Smooth muscle cell (in vitro differentiated cells): ENCODE results near the gene KCNN3. TPM values are rescaled to one million over a fixed set of nuclear protein-coding genes. Genes with fewer than 3 reads are reported as not detected.

ENCODE experiments used
- DNase-seq: peaks from one replicate; lab custom pipeline; 2025; ENCODE audit not compliant: unreplicated experiment; lab: John Stamatoyannopoulos, UW
- H2AFZ ChIP-seq: fragments of 200-600 bp; sonication (generic); 2 replicates; pipeline ENCODE4 v1.6.0; 2016; ENCODE audit warnings: antibody characterized with exemption, low read depth, mild to moderate bottlenecking
- H3F3A ChIP-seq: fragments of 200-600 bp; sonication (generic); 2 replicates; pipeline ENCODE4 v1.6.0; 2017; ENCODE audit warnings: antibody characterized with exemption, low read depth
- H3K27ac ChIP-seq: fragments of 200-600 bp; sonication (generic); 2 replicates; pipeline ENCODE4 v1.5.1; 2016; ENCODE audit warnings: low read depth, mild to moderate bottlenecking
- H3K27me3 ChIP-seq: fragments of 200-600 bp; sonication (generic); 2 replicates; pipeline ENCODE4 v1.6.1; 2016; ENCODE audit warnings: low read depth, mild to moderate bottlenecking
- H3K36me3 ChIP-seq: fragments of 200-600 bp; sonication (generic); 2 replicates; pipeline ENCODE4 v1.5.1; 2016; ENCODE audit warnings: low read depth
- H3K4me1 ChIP-seq: fragments of 200-600 bp; sonication (generic); 2 replicates; pipeline ENCODE4 v1.5.1; 2016; ENCODE audit warnings: low read depth
- H3K4me2 ChIP-seq: fragments of 200-600 bp; sonication (generic); 2 replicates; pipeline ENCODE4 v1.6.0; 2016; ENCODE audit warnings: mild to moderate bottlenecking
- H3K4me3 ChIP-seq: fragments of 200-600 bp; sonication (generic); 2 replicates; pipeline ENCODE4 v1.5.1; 2016; ENCODE audit warnings: mild to moderate bottlenecking
- H3K79me2 ChIP-seq: fragments of 200-600 bp; sonication (generic); 2 replicates; pipeline ENCODE4 v1.6.0; 2016; ENCODE audit warnings: low read depth, mild to moderate bottlenecking
- H3K9ac ChIP-seq: fragments of 200-600 bp; sonication (generic); 2 replicates; pipeline ENCODE4 v1.6.0; 2016; ENCODE audit warnings: low read depth
- H3K9me3 ChIP-seq: fragments of 200-600 bp; sonication (generic); replicated peaks from 2 replicates; pipeline ENCODE4 v1.5.1; 2016; ENCODE audit warnings: low read depth
- H4K20me1 ChIP-seq: fragments of 200-600 bp; sonication (generic); 2 replicates; pipeline ENCODE4 v1.6.0; 2016; ENCODE audit warnings: low read depth
- WGBS: methylation state at CpG from one replicate; pipeline ENCODE4 v1.1.7; 2016; ENCODE audit warnings: low lambda C conversion rate; 5-methylcytosine and 5-hydroxymethylcytosine counted together
- polyA plus RNA-seq: library from polyadenylated mRNA; unstranded; fragments of >200 nt; fragmentation: Nextera tagmentation; extraction: Ambion mirVana; gene quantifications from 2 replicates; pipeline ENCODE4 v1.2.1, GENCODE V29; 2016
- total RNA-seq: library from RNA; depleted of rRNA; stranded (reverse); fragments of >200 nt; gene quantifications from 2 replicates; pipeline ENCODE4 v1.2.3, GENCODE V29; 2014
- TF ChIP-seq, protein P1 (sequence below): fragments of 200-600 bp; sonication (generic); IDR thresholded peaks from 2 replicates; pipeline ENCODE4 v1.5.1; 2017; ENCODE audit warnings: borderline replicate concordance, mild to moderate bottlenecking, antibody characterized with exemption; ENCODE audit not compliant: insufficient read depth, poor library complexity, severe bottlenecking

The KCNN3 gene
- total and polyA plus RNA-seq, 2 experiments from 2014 or later = 0.18 to 0.77 TPM

DNA sequence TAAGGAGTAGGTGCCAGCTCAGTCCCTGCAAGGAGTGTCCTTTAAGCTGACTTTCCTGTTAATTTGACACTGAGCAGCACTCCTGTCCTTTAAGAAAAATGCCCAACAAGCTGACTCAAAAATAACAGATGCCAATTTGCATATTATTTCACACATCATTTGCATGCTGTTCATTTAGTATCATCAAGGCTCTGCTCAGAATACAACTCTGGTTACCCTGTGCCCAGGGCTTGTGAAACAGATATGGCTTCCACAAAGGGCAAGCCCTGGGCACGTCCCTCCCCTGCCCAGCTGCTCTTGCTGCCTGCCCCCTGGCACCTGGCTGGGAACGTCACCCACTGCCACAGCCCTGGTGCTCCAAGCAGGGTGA, 10.3 kb downstream of the KCNN3 start:
- no peaks in the 10 kb centered on the region for H3F3A ChIP-seq
- DNase-seq = no peak
- H3K9ac ChIP-seq = no peak overlapping the region
- H3K79me2 ChIP-seq = no peaks in the 10 kb centered on the region
- no peak overlapping the region for H3K4me3 ChIP-seq
- 98% methylated on average over 2 of the region's 2 CpGs for WGBS
- H3K4me1 ChIP-seq = peaks cover 16% of the 10 kb centered on the region
- H3K9me3 ChIP-seq = no peaks in the 10 kb centered on the region
- H2AFZ ChIP-seq = no peak overlapping the region
- TF ChIP-seq, protein P1, sequence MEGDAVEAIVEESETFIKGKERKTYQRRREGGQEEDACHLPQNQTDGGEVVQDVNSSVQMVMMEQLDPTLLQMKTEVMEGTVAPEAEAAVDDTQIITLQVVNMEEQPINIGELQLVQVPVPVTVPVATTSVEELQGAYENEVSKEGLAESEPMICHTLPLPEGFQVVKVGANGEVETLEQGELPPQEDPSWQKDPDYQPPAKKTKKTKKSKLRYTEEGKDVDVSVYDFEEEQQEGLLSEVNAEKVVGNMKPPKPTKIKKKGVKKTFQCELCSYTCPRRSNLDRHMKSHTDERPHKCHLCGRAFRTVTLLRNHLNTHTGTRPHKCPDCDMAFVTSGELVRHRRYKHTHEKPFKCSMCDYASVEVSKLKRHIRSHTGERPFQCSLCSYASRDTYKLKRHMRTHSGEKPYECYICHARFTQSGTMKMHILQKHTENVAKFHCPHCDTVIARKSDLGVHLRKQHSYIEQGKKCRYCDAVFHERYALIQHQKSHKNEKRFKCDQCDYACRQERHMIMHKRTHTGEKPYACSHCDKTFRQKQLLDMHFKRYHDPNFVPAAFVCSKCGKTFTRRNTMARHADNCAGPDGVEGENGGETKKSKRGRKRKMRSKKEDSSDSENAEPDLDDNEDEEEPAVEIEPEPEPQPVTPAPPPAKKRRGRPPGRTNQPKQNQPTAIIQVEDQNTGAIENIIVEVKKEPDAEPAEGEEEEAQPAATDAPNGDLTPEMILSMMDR = no peak
- no peak overlapping the region for H3K27ac ChIP-seq
- H3K4me2 ChIP-seq = no peak overlapping the region
- no peaks in the 10 kb centered on the region for H3K36me3 ChIP-seq
- no peaks in the 10 kb centered on the region for H4K20me1 ChIP-seq
- H3K27me3 ChIP-seq = no peaks in the 10 kb centered on the region

DNA sequence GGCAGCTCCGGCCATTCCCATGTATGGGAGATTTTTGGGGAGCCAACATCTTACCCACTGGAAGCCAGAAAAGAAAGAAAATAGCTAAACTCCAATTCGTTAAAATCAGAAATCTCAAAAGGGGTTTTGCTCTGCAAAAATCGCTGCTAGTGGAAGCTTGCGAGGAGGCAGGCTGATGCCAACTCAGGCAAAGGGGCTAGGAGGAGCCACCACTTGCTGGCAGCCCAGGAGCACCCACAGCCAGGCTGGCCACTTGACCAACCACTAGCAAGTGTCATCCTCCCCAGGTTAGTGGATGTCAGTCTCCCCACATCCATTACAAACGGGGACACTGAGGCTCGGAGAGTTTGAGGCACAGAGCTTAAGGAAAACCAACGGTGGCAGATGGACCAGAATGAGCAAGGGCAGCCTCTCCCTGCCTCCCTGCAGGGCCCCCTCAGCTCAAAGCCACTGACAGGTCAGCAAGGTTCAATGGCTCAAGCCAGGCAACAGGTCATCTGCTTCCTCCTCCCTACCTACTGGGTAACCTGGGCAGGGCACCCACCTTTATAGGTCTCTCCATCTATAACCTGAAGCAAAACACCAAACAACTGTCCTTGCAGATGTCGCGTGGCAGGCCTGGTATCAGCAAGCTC, 10.8 kb downstream of the KCNN3 start:
- Histone ChIP-seq H3K27ac (no peak overlapping the region), H3F3A (no peaks in the 10 kb centered on the region), H3K9me3 (no peaks in the 10 kb centered on the region), H3K27me3 (no peaks in the 10 kb centered on the region), H2AFZ (no peak overlapping the region), H3K4me3 (no peak overlapping the region), H3K9ac (no peak overlapping the region), H3K36me3 (no peaks in the 10 kb centered on the region), H3K4me2 (no peak overlapping the region), H3K79me2 (no peaks in the 10 kb centered on the region), H4K20me1 (no peaks in the 10 kb centered on the region), H3K4me1 (peaks cover 16% of the 10 kb centered on the region)
- 95% methylated on average over 9 of the region's 9 CpGs for WGBS
- no peak for DNase-seq
- TF ChIP-seq, protein P1 = no peak

DNA sequence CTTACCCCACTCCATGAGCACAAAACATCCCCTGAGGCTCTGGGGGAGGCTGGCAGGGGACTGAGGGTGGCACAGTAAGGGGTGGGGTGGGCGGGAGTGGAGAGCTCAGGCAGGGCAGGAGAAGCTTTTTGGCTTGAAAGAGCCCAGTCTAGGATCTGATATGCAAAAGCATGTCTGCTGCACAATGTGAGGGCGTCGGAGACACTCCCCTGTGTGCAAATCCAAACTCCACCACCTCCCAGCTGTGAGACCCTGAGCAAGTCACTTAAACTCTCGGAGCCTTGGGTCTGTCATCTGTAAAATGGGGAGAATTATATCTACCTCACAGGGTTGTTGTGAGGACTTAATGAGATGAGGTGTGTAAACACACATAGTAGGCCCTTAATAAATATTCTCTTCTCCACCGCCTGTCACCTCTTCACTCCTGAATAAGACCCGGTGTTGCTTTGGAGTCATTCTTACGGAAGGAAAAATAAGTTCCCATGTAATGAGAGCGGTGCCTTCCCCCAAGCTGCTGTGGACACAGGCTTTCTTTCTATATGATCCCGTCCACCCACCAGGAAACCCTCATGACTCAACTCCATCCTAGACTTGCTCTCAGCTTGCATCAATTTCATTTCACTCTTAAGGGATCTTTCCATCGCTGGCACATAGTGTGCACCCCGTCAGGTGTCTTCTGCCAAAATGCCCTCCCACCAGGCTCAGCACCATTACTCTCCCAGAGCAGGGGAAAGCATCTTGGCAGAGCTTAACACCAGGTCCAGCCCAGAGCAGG, 12.5 kb downstream of the KCNN3 start:
- Histone ChIP-seq H3K9ac (no peak overlapping the region), H3K27ac (no peak overlapping the region), H3K27me3 (no peaks in the 10 kb centered on the region), H3K4me2 (no peak overlapping the region), H3K36me3 (no peaks in the 10 kb centered on the region), H4K20me1 (no peaks in the 10 kb centered on the region), H3K9me3 (no peaks in the 10 kb centered on the region), H3K4me3 (no peak overlapping the region), H3K4me1 (peaks cover 8% of the 10 kb centered on the region), H3K79me2 (no peaks in the 10 kb centered on the region), H3F3A (no peaks in the 10 kb centered on the region), H2AFZ (no peak overlapping the region)
- WGBS = 79% methylated on average over 11 of the region's 11 CpGs
- TF ChIP-seq, protein P1 = no peak
- DNase-seq = no peak

DNA sequence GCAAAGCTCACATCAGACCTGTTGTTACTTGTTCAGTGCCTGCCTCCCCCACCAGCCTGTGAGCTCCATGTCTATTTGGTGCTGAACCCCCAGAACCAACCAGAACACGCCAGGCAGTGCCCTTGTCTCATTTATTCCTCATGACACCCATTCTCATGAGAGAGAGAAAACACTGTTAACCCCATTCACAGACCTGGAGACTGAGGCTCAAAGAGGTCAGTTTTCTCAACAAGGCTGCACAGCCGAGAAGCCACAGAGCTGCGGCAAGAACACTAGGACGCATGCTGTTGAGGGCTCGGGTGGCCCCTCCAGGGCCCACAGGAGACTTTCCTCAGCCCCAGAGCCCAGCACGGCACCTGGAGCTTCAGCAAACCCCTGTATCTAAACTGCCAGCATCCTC, 13.1 kb downstream of the KCNN3 start:
- H3K36me3 ChIP-seq = no peaks in the 10 kb centered on the region
- H3F3A ChIP-seq = no peaks in the 10 kb centered on the region
- H2AFZ ChIP-seq = no peak overlapping the region
- H3K27me3 ChIP-seq = no peaks in the 10 kb centered on the region
- H4K20me1 ChIP-seq = no peaks in the 10 kb centered on the region
- H3K4me3 ChIP-seq = no peak overlapping the region
- no peak overlapping the region for H3K27ac ChIP-seq
- TF ChIP-seq, protein P1 = no peak
- 96% methylated on average over 6 of the region's 6 CpGs for WGBS
- no peak for DNase-seq
- H3K9ac ChIP-seq = no peak overlapping the region
- no peaks in the 10 kb centered on the region for H3K9me3 ChIP-seq
- peaks cover 8% of the 10 kb centered on the region for H3K4me1 ChIP-seq
- H3K79me2 ChIP-seq = no peaks in the 10 kb centered on the region
- no peak overlapping the region for H3K4me2 ChIP-seq
